ENCODE data around the gene RPL36.
"Not testable (repeated sequence)": the region's sequence is repeated elsewhere in the genome, so short reads cannot be mapped to it uniquely, and the experiment has no call there.

RPL36 gene

GRCh38 chr19:5706876-5707573 lies 16.9 kb downstream of the RPL36 start:
- no peak for DNase-seq (ENCODE audit: low read depth)

DNA sequence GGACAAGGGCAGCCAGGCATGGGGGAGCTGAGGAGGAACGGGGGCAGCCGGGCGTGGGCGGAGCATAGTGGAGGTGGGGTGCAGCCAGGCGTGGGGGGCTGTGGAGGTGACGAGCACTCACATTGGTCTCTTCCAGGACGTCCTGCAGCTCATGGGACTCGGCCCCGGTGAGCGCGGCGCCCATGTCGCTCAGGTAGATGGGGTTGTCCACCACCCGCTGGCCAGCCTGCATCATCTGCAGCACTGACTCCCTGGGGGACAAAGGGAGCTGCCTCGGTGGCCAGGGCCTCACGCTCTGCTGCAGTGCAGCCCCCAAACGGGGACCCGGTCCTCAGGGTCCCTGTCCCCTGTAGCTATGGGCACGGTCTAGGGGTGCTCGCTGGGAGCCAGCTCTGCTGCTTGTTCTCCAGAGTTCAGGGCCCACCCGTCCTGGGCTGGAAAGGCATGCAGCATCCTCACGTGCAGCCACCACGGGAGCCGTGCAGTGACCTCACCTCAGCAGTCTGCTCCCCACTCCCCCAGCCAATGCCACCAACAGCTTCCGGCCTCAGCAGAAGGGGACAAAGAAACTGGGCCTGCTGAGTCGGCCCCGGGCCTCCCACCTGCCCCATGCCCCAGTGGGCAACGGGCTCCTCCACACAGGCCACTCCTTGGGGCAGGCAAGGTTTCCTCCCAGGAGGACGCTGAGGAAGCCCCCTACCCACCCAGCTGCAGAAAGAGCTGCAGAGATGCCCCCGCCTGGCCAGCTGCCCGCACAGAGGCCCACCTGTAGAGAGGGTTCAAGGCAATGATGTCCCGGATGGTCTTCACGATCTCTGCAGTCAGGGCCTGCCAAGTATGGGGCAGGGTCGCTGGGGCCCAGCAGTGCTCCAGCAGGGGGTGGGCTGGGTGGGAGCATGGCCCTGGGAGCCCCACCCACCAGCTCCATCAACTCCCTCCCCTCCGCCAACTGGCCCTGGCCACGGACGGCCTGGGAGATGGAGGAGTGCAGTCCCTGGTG lies 17.8 kb downstream of the RPL36 start:
- no peak for DNase-seq (ENCODE audit: low read depth)

DNA sequence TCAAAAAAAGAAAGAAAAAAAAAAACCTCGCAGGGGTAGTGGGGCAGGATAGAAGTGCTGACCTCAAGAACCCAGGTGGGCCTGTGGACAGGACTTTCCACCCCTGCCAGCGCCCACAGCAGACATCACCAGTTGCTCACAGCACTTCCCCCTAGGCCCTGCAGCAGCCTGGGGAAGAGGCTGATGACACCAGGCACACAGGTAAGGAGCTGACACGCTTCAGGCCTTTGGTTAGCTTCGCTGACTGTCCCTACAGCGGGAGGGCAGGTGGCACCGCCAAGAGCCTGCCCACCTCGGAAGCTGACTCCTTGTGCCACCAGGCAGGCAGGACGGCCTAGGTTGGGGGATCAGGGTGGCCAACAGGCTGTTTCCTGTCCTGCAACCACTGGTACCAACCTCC lies 20.9 kb downstream of the RPL36 start:
- DNase-seq (ENCODE audit: low read depth), result no peak

- no peak for DNase-seq (ENCODE audit: low read depth)
These were observed 21.6 kb downstream of the RPL36 start for GRCh38 chr19:5711713-5712161.

- no peak for DNase-seq (ENCODE audit: low read depth)
These were observed 23.1 kb downstream of the RPL36 start for GRCh38 chr19:5713228-5713627.

DNA sequence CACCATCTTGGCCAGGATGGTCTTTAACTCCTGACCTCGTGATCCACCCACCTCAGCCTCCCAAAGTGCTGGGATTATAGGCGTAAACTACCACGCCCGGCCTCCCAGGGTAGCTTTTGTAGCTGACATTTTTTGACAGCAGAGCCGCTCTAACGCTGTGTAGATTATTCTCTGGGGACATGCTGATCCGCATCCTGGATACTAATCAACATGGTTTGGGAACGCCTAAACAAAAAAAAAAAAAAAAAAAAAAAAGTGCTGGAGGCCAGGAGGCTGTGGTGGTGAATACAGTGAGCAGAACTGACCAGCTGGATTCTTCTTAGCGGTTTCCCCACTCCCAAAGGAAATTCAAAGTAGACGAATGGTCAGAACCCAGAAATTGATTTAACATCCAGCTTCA lies 24.7 kb downstream of the RPL36 start:
- no peak for DNase-seq (ENCODE audit: low read depth)

DNA sequence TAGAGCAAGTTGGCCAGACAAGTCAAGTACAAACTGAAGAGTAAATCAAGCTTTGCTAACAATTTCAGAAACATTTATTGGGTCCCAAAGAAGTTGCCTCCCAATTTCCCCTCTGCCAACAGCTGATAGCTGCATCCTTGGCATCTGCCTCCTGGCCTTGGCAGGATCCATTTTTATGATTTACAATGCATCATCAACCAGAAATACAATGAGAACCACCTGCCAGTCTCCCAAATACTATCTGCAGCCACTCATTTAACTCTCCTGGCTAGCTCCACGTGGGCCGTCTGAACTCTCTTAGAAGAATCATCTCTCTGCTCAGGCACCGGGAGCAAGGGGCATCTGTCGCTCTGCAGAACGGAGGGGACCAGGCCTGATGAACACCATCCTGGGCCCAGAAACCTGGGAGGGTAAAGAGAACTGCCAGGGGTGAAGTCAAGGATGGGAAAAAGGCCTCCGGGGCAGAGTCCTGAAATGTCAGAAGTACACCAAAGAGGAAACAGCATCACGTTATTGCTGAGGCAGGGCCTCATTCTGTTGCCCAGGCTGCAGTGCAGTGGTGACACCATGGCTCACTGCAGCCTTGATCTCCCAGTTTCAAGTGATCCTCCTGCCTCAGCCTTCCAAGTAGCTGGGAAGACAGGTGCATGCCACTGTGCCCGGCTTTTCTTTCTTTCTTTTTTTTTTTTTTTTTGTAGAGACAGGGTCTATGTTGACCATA lies 27.3 kb downstream of the RPL36 start:
- no peak for DNase-seq (ENCODE audit: low read depth)

DNA sequence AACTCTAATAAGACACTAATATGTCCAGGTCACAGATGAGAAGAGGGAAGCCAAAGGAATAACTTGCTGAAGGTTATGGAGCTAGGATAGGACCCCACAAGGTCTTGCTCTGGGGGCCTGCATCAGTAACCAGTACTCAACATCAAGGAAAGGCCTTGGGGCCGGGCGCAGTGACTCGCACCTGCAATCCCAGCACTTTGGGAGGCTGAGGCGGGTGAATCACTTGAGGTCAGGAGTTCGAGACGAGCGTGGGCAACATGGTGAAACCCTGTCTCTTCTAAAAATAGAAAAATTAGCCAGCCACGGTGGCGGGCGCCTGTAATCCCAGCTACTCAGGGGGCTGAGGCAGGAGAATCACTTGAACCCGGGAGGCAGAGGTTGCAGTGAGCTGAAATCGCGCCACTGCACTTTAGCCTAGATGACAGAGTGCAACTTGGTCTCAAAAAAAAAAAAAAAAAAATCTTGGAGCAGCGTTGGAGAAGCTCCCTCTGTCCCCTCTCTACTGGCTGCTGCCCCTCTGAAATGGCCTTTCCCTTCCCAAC lies 28.0 kb downstream of the RPL36 start:
- no peak for DNase-seq (ENCODE audit: low read depth)

DNA sequence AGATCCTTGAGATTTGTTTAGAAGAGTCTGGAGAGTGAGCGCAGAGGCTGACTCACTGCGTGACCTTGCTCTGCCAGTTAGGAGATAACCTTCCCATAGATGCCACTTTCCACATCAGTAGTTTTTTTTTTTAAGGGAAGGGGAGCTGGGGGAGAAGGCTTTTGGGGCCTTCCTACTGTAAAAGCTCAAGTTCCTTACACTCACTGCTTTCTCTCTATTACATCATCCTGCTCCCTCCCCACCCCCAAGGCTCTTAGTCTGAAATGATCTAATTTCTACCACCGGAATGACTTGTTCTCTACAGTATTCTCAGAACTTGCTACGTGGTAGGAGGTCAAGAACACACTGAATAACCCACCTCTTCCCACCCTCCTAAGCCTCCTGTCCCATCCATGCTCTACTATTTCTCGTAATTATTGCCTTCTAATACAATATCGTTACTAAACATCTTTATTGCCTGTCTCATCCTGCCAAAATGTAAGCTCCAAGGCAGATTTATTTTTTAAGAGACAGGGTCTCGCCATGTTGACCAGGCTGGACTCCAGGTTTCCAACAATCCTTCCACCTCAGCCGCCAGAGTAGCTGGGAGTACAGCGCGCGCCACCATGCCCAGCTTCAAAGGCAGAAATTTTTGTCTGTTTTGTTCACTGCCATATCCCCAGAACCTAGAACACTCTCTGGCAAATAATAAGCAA lies 28.6 kb downstream of the RPL36 start:
- peak; percentile 29 for DNase-seq (ENCODE audit: low read depth)

- DNase-seq (ENCODE audit: low read depth), result no peak
These were observed 29.3 kb downstream of the RPL36 start for GRCh38 chr19:5719274-5719960.

GRCh38 chr19:5719961-5720790 lies 30.1 kb downstream of the RPL36 start, which contains the start of the genes CATSPERD and LONP1:
CATSPERD (plus strand) TSS chr19:5720637; CDS start chr19:5720738, 101 bp downstream.
LONP1 (minus strand) TSS chr19:5720146; CDS start chr19:5720132, 14 bp downstream.
- DNase-seq (ENCODE audit: low read depth), result peak; percentile 97

GRCh38 chr19:5727453-5728050 lies 37.5 kb downstream of the RPL36 start:
- DNase-seq (ENCODE audit: low read depth), result no peak

DNA sequence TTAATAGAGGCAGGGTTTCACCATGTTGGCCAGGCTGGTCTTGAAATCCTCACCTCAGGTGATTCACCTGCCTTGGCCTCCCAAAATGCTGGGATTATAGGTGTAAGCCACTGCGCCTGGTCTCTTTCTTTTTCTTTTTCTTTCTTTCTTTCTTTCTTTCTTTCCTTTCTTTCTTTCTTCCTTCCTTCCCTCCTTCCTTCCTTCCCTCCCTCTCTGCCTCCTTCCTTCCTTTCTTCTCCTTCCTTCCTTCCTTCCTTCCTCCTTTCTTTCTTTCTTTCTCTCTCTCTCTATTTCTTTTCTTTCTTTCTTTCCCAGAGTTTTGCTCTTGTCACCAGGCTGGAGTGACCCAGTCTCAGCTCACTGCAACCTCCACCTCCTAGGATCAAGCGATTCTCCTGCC lies 43.1 kb downstream of the RPL36 start:
- not testable (repeated sequence) for DNase-seq (ENCODE audit: low read depth)

GRCh38 chr19:5738423-5738822 lies 48.3 kb downstream of the RPL36 start:
- DNase-seq (ENCODE audit: low read depth), result no peak

All from activated gamma-delta T cell treated with anti-CD3 and anti-CD28 coated beads, Interleukin-2, amount 50 U/mL, for 16 hours (primary cell).